DMS 273 treated with DMSO at 0.1 percent for 48 hours (cell line): ENCODE measurements around the gene MAJIN.

Source experiments
- DNase-seq: peaks from one replicate; lab custom pipeline; 2025; lab: John Stamatoyannopoulos, UW

Gene MAJIN

DNA sequence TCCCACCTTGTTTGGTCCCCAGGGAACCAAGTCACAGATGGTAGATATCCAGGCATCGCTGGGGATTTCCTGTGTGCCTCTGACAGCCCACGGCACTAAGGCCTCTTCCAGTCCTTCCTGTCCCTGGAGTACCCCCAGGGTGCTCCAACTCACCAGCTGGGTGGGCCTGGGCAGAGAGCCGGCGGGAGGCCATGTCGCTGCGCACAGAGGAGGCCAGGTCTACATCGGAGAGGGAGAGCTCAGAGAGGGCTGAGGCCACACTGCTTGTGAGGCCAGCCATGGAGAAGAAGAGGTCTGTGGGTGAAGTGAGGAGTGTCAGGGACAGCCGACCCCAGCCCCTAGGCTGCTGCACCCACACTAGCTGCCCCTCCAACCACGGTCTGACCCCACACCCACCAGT lies 60.2 kb downstream of the MAJIN start:
- DNase-seq: no peak

DNA sequence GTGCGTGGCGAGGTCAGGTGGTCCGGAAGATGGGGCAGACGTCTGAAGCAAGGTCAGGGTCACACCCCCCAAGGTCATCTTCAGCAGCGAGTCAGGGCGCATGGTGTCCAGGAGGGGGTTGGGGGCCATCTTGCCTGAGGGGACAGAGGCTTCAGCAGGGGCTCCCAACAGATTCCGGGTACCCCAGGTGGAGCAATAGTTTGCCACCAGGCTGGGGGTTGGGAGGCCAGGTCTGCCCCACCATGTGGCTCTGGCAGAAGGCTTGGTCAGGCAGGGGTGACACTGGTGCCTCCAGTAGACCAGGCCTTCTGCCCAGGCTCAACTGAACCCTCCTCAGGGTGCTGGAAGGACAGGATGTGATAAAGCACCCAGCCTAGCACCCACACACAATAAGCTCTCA lies 60.8 kb downstream of the MAJIN start:
- no peak for DNase-seq

DNA sequence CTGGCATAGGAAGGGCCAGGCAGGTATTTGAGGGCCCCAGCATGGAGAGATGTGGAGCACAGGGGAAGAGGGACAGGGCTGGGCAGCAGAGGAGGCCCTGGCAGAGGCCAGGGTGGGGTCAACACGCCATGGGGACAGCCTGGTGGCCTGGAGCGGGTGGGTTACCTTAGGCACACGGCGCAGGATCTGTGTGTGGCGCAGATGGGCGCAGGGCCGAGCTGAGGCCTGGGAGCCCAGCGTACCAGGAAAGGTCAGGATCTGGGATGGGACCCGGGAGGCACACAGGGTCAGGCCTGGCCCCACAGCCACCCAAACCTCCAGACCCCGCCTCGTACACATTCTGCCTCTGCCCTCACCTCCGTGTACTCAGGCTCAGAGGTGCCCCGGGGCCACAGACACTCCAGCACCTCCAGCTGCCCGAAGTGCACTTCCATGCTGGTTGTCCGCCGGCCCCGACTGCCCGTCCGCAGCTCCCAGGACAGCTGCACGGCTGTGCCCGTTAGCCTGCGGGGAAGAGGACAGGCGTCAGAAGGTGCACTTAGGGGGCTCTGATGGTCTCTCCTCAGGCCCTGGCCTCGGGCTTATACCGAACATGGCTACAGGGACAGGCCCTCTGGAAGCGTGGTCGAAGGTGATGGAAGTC lies 61.3 kb downstream of the MAJIN start:
- DNase-seq: no peak

DNA sequence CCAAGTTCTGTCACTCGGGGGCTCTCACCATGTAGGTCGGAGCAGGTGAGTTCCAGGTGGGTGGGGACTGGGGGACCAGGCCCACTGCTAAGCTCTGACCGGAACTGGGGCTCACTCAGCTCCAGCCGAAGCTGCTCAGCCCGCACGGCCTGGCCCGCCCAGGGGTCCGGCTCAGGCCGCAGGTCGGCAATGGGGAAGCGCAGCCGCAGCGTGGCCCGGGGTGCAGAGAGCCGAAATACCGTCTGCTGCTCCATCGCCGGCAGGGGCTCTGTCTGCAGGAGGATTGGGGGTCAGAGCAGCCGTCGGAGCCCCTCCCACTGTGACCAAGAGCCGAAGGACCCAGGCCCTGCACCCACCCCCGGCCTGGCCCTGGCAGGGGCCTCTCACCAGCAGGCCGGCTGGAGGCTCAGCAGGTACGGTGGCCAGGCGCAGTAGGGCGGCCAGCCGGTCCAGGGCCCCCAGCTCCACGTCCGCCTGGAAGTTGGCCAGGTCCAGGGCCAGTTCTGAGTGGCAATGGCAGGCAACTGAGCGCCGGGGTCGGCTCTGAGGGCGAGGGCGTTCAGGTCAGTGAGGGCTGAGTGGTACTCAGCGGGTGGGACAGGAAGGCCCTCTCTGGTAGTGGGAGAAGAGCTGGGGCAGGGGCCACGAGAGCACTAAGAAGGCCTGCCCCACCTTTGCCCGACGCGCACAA lies 62.1 kb downstream of the MAJIN start:
- no peak for DNase-seq

DNA sequence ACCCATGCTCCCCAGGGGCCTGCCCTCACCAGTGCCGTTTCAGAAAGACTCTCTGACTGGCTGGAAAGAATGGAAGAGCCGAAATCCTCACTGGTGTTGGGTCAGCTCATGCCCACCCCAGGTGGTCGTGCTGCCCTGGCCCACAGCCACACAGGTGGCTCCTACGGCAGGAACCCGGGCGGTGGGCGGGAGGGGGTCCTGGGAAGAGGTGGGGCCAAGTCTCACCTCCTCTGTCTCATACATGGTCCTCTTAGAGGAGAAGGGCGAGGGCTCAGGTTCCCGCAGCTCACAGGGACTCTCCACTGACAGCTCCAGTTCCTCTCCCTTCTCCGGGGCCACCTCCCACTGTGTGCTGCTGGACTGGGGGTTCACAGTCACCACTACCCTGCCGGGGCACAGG lies 63.1 kb downstream of the MAJIN start:
- no peak for DNase-seq

DNA sequence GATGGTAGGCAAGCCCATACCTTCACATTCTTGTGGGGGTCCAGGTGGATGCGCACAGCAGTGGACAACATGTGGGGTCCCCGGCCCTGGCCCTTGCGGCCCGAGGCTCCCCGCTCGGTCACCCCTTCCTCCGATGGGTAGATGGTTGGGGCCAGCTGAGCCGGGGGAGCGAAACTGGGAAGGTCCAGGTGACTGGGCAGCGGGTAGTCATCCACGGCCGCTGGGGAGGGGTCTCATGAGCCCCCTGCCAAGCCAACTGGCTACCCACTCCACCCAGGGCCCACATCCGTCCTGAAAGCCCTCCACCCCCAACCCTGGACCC lies 65.6 kb downstream of the MAJIN start:
- DNase-seq: no peak

DNA sequence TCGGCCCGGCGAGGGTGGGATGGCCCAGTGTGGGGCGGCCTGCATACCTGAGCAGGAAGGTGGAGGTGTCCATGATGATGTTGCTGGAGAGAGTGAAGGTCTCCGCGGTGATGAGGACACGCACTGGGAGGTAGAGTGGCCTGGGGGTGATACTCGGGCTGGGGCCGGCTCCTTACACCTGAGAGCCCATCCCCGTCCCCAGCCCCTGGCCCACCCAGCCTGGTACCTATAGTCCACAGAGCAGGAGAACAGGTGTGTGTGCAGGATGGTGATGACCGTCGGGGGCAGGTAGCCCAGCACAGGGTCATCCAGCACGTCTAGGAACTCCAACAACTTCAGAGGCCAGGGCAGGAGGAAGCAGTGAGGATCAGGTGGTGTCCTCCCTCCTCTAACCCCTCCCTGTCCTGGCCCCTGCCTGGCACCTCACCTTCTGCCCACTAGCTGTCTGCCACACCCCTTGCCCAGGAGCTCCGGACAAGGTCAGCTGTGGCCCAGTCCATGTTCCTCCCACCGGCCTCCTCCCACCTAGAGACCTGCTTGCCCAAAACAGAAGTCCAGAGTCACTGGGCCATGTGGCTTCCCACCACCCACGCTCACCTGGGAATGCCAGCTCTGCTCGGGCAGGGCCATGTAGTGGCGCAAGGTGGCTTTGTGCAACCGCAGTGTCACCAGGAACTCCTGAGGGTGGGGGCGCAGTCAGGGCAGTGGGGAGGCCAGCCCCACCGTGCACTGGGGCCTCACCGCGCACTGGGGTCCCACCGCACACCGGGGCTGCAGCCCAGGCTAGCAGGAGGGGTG lies 66.2 kb downstream of the MAJIN start:
- no peak for DNase-seq

DNA sequence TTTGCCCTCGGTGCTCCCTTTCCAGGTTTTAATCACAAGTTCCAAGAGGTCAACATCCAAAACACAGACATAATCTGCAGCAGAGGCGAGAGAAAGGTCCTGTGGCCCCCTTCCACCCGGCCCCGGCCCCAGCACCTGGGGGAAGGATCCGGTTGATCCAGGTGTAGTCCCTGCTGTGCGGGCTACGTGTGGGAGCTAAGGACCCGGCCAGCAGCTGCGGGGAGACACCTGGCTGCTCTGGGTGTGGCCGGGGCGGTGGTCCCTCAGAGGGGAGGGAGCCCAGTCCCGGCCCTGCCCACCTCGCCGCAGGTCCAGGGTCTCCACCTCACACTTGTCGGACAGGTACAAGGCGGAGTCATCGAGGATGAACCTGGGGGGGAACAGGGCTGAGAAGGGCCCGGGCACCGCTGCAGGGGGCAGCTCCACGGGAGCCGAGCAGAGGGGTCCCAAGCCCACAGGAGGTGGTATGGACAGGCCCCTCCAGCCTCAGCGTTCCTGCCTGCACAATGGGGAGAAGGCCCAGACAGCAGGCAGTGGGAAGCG lies 68.5 kb downstream of the MAJIN start:
- DNase-seq: no peak

DNA sequence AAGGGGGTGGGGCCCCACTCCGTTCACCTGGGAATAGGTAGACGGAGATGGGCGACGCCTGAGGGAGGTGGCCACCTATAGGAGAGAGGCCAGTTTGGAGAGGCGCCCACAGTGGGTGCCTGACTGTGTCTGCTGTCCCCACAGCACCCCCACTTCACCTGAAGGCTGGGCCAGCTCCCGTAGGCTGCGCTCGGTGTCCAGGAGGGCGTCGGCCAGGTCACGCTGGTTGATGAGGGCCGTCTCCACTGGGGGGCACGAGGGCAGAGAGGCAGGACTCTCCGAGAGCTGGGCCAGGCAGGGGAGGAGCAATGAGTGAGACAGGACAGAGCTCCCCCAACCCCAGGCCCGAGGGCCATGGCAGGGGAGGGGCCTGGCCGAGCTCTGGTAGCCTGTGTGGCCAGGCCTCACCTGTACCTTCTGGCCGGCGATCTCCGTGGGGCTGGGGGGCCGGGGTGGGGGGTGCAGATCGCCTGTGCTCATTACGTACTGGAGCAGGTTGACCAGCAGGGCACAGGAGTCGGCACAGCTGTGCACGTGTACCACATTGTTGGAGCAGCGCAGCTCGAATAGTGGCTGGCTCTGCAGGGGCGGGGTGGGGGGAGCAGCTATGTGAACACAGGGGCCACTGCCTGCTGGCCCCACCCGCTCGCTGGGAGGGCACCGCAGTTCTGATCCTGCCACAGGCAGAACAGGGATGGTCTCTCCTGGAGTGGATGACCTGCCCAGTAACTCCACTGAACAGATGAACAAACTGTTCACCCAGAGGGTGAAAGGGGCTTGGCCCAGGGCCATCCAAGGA lies 69.6 kb downstream of the MAJIN start:
- no peak for DNase-seq

DNA sequence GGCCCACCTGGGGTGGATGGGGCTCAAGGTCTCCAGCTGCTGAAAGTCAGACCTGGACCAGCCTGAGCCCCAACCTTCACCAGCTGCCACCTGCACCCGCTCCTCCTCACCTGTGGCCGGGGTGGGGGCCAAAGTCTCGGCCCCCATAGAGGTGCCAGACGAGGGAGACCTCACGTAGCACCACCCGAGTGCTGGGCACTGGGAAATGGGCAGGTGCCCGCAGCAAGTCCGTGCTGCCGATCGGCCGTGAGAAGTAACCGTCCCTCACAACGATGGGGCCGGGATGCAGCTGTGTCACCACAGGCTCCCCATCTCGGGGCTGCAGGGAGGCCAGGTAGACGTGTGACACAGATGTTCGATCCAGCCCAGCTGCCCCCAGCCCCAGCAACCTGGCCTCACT lies 71.1 kb downstream of the MAJIN start:
- DNase-seq: no peak

DNA sequence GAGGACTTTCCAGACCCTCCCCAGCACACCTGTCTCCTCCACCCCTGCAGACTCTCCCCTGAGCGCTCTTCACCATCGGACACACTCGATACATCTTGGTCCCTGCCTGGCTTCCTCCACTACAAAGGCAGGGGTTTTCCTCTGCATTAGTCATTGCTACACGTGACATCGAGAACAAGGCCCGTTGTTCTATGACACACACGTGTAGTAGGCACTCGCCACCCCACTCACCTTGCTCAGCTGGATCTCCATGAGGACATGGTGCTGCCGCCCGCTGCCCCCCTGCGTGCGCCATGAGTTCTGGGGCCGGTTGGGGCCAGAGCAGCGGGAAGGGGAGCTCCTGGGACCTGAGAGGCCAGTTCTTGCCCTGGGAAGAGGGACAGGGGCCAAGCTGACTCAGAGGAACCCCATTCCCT lies 71.6 kb downstream of the MAJIN start:
- no peak for DNase-seq

DNA sequence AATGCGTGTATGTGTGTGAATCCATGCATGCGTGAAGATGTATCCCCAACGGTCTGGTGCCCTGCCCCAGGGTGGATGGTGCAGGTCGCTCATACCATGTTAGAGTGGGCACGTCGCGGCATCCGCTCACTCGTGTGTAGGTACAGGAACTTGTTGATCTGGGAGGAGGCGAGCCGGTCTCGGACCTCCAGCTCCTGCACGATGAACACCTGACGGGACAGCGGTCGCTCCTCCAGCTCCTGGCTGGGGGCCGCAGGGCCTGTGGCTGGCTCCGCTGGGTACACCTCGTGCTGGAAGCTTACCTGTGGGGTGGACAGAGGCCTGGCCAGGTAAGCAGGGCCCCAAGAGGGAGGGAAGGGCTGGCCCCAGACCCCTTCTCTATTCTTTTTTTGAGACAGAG lies 73.4 kb downstream of the MAJIN start:
- no peak for DNase-seq

DNA sequence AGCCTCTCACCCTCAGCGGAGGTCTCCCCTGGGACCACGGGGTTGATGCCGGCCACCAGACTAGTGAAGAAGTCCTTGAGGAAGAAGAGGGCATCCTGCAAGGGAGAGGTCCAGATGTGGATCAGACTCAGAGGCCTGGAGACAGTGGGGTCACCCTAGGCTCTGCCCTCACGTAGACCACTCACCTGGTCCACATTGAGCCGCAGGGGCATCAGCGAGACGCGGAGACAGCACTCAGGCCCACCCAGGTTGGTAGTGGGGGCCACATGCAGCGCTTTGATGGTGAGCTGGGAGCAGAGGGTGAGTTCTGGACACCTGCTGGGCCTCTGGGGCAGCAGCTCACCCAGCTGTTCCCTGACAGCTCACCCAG lies 73.8 kb downstream of the MAJIN start:
- DNase-seq: no peak

DNA sequence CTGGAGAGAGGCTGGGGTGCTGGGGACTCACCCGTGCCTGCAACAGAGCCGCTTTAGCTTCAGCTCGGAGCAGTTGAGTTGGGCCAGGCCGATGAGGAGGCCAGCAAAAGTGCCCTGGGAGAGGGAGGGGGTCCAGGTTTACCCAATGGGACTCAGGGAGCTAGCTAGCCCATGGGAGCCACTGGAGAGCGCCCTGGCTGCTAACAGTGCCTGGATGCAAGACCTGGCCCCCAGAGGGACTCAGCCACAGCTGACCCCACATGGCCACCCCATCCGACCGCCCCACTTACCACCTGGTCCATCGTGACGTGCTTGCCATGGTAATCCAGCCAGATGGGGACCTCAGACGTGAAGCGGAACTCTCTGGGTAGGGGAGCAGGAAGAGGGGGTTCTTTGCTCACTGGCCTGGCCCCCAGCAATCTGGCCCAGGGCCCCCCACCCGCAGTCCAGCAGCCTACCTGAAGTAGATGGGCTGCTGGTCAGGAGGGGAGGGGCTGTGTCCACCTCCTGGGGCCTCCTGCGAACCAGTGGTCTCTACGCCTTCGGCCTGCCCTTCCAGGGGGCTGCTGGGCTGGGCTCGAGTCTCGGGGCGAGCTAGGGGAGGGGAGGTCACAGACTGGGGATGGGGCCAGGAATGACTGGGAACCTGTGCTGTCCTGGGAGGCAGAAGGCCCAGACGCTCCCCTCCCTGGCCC lies 74.4 kb downstream of the MAJIN start:
- no peak for DNase-seq

DNA sequence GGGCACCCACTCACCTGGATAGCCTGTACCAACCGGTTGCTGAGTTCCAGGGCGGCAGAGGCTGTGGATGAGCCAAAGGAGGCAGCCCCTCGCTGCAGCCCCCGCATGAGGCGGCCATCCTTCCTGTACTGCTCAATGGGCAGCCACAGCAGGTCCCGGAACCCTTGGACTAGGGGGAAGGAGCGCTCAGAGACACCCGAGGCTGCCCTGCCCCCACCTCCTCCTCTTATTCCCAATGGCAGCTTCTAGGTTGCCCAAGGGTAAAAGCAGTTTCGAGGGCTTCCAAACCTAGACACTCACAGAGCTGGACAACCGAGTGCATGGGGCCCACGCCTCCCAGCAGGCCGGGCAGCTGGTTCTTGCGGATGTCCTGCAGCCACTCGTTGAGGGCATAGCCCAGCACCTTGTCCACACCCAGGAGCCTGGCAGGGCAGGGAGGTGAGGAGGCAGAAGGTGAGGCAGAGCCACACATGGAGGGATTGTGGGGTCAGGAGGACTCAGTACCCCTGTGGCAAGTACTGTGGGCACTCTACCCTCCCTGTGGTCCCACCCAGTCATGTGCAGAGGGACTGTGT lies 75.4 kb downstream of the MAJIN start:
- DNase-seq: no peak

DNA sequence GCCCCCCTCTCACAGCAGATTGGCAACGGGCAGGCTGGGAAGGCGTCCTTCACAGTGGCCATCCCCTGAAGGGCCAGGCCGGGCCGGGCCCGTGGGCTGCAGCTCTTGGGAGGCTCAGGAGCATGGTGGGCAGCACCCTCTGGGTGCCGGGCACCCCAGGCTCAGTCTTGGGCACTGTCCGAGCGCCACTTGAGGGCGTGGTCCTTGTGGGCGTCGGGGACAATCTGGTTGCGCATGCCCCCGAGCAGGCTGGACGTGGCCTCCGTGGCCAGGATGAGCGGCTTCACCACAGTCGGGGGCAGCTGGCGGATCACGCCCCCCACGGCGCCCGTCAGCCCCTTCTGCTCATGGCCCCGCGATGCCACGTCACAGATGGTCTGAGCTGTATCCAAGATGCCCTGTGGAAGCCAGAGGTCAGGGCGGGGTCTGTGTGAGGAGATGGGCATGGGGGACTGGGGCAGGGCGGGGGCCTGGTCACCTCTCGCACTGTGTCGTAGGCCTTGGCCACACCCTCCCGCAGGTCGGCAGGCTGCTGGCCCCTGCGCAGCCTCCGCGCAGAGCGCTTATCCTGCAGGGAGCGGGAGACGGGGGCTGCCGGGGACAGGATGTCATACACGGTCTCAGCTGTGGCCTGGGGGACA lies 77.0 kb downstream of the MAJIN start:
- no peak for DNase-seq

DNA sequence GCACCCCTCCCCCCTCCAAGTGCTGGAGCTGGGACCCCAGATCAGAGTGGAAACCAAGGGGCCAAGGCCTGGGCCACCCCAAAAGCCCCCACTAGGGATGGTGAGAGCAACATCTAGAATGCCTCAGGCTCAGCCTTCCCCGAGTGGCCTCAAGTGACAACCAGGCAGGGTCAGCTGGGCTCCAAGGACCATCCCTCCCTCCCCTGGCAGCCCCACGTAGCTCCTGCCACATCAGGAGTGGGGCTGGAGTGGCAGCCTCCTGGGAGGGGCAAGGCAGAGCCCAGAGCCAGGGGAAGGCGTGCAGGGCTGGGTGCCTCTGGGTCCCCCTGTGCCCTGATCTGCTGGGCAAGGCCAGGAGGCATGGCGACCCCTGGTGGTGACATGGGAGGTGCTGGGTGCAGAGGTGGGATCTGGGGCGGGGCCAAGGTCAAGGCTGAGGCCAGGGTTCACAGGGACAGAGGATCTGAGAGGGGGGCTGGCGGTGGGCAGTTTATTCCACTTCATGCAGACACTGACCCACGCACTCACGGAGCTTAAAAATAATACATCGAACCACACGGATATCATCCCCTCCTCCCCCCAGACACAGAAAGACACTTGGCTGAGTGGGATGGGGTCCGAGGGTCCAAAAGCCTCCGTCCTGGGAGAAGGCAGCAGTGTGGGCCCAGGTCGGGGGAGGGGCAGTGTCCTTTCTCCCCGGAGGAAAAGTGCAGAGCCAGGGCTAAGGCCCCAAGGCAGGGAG lies 77.7 kb downstream of the MAJIN start:
- DNase-seq: no peak

DNA sequence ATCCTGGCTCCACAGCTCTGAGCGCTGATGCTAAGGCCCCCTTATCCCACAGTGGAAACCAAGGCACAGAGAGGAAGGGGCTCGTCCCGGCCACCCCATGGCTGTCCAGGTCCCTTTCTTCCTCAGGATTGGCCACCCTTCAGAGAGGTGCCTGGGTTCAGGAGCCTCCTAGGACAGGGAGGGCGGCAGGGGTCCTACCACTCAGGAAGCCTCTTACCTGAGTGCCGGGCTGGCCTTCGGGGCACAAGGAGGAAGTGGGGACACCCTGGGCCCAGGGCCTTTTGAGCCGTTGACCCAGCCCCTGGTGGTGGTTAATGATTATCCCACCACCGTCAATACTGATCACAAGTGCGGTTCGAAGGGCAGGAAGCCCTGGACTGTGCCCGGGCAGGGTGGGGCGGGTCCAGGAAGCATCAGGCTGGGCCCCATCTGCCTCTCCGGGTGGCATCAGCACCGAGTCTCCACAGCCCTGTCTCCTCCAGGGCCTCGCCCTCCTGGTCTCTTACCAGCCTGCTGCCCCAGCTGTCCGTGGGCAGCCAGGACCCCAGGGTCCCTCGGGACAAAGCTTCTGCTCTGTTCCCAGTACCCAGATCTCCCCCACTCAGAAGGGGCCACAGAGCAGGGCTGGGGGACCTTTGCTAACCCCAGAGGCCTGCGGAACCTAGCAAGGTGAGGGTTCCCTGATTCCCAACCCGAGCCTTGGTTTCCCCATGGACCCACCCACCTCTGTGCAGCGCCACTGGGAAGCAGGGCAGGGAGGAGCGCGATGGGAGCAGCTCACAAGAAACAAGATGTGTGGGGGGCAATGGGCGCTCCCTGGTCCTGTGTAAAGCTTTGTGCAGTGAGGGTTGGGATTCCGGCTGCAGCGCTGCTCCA lies 78.5 kb downstream of the MAJIN start:
- no peak for DNase-seq

DNA sequence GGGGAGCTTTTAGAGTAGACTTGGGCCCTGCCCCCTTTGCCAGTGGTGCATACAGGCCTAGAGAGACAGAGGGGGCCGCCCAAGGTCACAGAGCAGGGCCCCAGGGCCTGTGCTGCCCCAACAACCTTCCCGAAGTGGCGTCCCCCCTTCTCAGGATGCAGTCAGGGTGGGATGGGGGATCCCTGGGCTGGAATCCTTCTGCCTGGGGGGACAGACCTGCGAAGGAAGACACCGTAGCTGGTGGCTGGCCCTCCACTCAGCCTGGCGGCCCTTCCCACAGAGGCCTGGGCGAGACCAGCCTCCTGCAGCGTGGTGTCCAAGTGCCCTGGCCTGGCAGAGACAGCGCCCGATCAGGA lies 79.1 kb downstream of the MAJIN start:
- no peak for DNase-seq
